ENCODE data around the gene SH3RF1. TPM values are rescaled to one million over a fixed set of nuclear protein-coding genes. Genes with fewer than 3 reads are reported as not detected.

Gene SH3RF1
- total RNA-seq, 2 donors from 2014 or later = 37.6 to 68.8 TPM

DNA sequence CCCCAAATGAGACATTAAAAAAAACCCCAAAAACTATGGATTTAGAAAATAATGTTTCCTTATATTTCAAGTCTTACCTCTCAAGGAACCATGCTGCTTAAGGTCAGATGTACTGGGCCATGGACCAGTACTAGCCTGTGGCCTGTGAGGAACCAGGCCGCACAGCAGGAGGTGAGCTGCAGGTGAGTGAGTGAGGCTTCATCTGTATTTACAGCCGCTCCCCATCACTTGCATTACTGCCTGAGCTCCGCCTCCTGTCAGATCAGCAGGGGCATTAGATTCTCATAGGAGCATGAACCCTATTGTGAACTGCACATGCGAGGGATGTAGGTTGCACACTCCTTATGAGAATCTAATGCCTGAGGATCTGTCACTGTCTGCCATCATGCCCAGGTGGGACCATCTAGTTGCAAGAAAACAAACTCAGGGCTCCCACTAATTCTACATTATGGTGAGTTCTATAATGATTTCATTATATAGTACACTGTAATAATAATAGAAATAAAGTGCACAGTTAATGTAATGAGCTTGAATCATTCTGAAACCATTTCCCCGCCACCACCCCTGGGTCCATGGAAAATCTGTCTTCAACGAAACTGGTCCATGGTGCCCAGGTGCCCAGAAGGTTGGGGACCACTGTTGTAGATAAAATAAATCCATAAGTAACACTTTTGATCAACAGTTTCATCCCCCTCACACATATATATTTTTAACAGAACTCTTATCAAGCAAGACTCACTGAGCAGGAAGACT lies 155.4 kb downstream of the SH3RF1 start:
- H3K27me3 Mint-ChIP-seq (ENCODE audit: insufficient read depth) = no peaks in the 10 kb centered on the region
- no peaks in the 10 kb centered on the region for H3K27me3 ChIP-seq (ENCODE audit: control insufficient read depth, insufficient read depth, low read length, poor library complexity, severe bottlenecking)
- DNase-seq = no peak
- H3K27ac Mint-ChIP-seq = no peak overlapping the region
- H3K4me1 ChIP-seq (ENCODE audit: control insufficient read depth, insufficient read depth, low read length) = no peaks in the 10 kb centered on the region
- H3K4me3 Mint-ChIP-seq = no peak overlapping the region
- H3K9me3 Mint-ChIP-seq = no peaks in the 10 kb centered on the region
- H3K36me3 ChIP-seq (ENCODE audit: control insufficient read depth, insufficient read depth, low read length) = peaks cover 93% of the 10 kb centered on the region
- H3K36me3 Mint-ChIP-seq (ENCODE audit: low read depth) = peaks cover 66% of the 10 kb centered on the region
- H3K4me3 ChIP-seq (ENCODE audit: low read length) = no peak overlapping the region
- no peak overlapping the region for H3K9ac ChIP-seq (ENCODE audit: extremely low read depth, low read length, poor library complexity, severe bottlenecking)
- 97 to 100% methylated on average over 4 to 6 of the region's 6 CpGs for WGBS, 2 experiments (ENCODE audit: insufficient coverage in 1 of 2, insufficient read length in 1 of 2)
- no peak for TF ChIP-seq CTCF (conservative IDR thresholded peaks at IDR 0.05)
- H3K9me3 ChIP-seq (ENCODE audit: control insufficient read depth, low read length) = no peaks in the 10 kb centered on the region
- H3K27ac ChIP-seq (ENCODE audit: low read depth, low read length) = no peak overlapping the region
- no peaks in the 10 kb centered on the region for H3K4me1 Mint-ChIP-seq

GRCh38 chr4:169114341-169114974 lies 156.3 kb downstream of the SH3RF1 start:
- H3K4me3 Mint-ChIP-seq = no peak overlapping the region
- H3K9ac ChIP-seq (ENCODE audit: extremely low read depth, low read length, poor library complexity, severe bottlenecking) = no peak overlapping the region
- no peak for DNase-seq
- H3K36me3 Mint-ChIP-seq (ENCODE audit: low read depth) = peaks cover 63% of the 10 kb centered on the region
- no peaks in the 10 kb centered on the region for H3K9me3 ChIP-seq (ENCODE audit: control insufficient read depth, low read length)
- H3K4me1 Mint-ChIP-seq = no peaks in the 10 kb centered on the region
- no peak overlapping the region for H3K27ac ChIP-seq (ENCODE audit: low read depth, low read length)
- TF ChIP-seq CTCF (conservative IDR thresholded peaks at IDR 0.05) = no peak
- no peaks in the 10 kb centered on the region for H3K4me1 ChIP-seq (ENCODE audit: control insufficient read depth, insufficient read depth, low read length)
- H3K9me3 Mint-ChIP-seq = no peaks in the 10 kb centered on the region
- H3K27me3 ChIP-seq (ENCODE audit: control insufficient read depth, insufficient read depth, low read length, poor library complexity, severe bottlenecking) = no peaks in the 10 kb centered on the region
- no peak overlapping the region for H3K4me3 ChIP-seq (ENCODE audit: low read length)
- H3K36me3 ChIP-seq (ENCODE audit: control insufficient read depth, insufficient read depth, low read length) = peaks cover 91% of the 10 kb centered on the region
- WGBS, 2 experiments (ENCODE audit: insufficient coverage in 1 of 2, insufficient read length in 1 of 2) = 92% methylated on average over 2 of the region's 3 CpGs; no CpG with 5 or more reads in 1 of the 2 experiments
- H3K27ac Mint-ChIP-seq = no peak overlapping the region
- no peaks in the 10 kb centered on the region for H3K27me3 Mint-ChIP-seq (ENCODE audit: insufficient read depth)

DNA sequence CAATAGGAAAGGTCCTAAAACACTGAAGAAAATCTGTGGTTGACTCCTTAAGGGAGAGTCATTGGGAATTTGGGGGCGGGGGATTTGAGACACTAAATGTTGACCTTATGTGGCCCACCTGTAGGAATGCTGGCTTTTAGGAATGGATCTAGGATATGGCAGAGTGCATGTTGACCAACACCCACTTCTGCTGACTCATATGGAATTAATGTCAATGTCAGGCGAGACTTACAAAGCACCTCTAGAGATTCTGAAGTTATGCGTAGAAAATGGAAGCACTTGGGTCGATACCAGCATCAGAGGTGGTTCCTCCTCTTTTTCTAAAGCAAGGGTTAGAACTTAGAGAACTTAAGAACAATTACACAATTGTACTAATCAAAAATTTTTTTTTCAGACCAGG lies 160.1 kb downstream of the SH3RF1 start:
- Histone ChIP-seq H3K9me3 (ENCODE audit: control insufficient read depth, low read length) (no peaks in the 10 kb centered on the region), H3K36me3 (ENCODE audit: control insufficient read depth, insufficient read depth, low read length) (peaks cover 90% of the 10 kb centered on the region), H3K27me3 (ENCODE audit: control insufficient read depth, insufficient read depth, low read length, poor library complexity, severe bottlenecking) (no peaks in the 10 kb centered on the region), H3K4me3 (ENCODE audit: low read length) (no peak overlapping the region), H3K9ac (ENCODE audit: extremely low read depth, low read length, poor library complexity, severe bottlenecking) (no peak overlapping the region), H3K4me1 (ENCODE audit: control insufficient read depth, insufficient read depth, low read length) (no peaks in the 10 kb centered on the region), H3K27ac (ENCODE audit: low read depth, low read length) (no peak overlapping the region)
- Mint-ChIP-seq H3K27ac (no peak overlapping the region), H3K9me3 (no peaks in the 10 kb centered on the region), H3K4me3 (no peak overlapping the region), H3K36me3 (ENCODE audit: low read depth) (peaks cover 54% of the 10 kb centered on the region), H3K4me1 (no peaks in the 10 kb centered on the region), H3K27me3 (ENCODE audit: insufficient read depth) (no peaks in the 10 kb centered on the region)
- 92 to 97% methylated on average over 4 of the region's 4 CpGs for WGBS, 2 experiments (ENCODE audit: insufficient coverage in 1 of 2, insufficient read length in 1 of 2)
- no peak for DNase-seq
- TF ChIP-seq CTCF (conservative IDR thresholded peaks at IDR 0.05) = no peak

Measured in endodermal cell (in vitro differentiated cells).